Nephron (organoid): ENCODE data around the gene CNGA3.

ENCODE experiments used
- H3K27ac Mint-ChIP-seq, 3 experiments: 2 replicates each; pipeline ENCODE4 v1.8.0; 2020; ENCODE audit warnings: mixed read lengths in 3 of 3, mild to moderate bottlenecking in 2 of 3, moderate library complexity in 1 of 3
- H3K27me3 Mint-ChIP-seq: 2 replicates; pipeline ENCODE4 v1.8.0; 2021; ENCODE audit warnings: low read depth, mild to moderate bottlenecking, moderate library complexity, mixed read lengths
- H3K36me3 Mint-ChIP-seq: 2 replicates; pipeline ENCODE4 v1.8.0; 2020; ENCODE audit warnings: low read depth, mixed read lengths
- H3K4me1 Mint-ChIP-seq: 2 replicates; pipeline ENCODE4 v1.8.0; 2020; ENCODE audit warnings: mixed read lengths
- H3K4me3 Mint-ChIP-seq, 3 experiments: 2 replicates each; pipeline ENCODE4 v1.8.0; 2020; ENCODE audit warnings: mild to moderate bottlenecking in 3 of 3, mixed read lengths in 3 of 3, moderate library complexity in 2 of 3
- H3K9me3 Mint-ChIP-seq: 2 replicates; pipeline ENCODE4 v1.8.0; 2020; ENCODE audit warnings: mixed read lengths
- CTCF ChIP-seq, 3 experiments: fragments of 200-600 bp; sonication (generic); IDR thresholded peaks; one replicate each; pipeline ENCODE4 v1.5.0; 2021; ENCODE audit warnings: antibody characterized with exemption in 3 of 3; ENCODE audit not compliant: unreplicated experiment in 3 of 3

Gene CNGA3

GRCh38 chr2:98311090-98311489 lies 35.2 kb upstream of the CNGA3 start:
- no peak for TF ChIP-seq CTCF (IDR thresholded peaks at IDR 0.05; ENCODE audit: unreplicated experiment in 3 of 3)
- no peak overlapping the region for H3K27ac Mint-ChIP-seq
- no peak overlapping the region for H3K4me3 Mint-ChIP-seq
- H3K9me3 Mint-ChIP-seq, result peaks cover 2% of the 10 kb centered on the region
- H3K4me1 Mint-ChIP-seq, result no peaks in the 10 kb centered on the region
- H3K36me3 Mint-ChIP-seq, result no peaks in the 10 kb centered on the region
- peaks cover 20% of the 10 kb centered on the region for H3K27me3 Mint-ChIP-seq

GRCh38 chr2:98311771-98312545 lies 34.3 kb upstream of the CNGA3 start:
- peaks cover 19% of the 10 kb centered on the region for H3K27me3 Mint-ChIP-seq
- H3K36me3 Mint-ChIP-seq, result no peaks in the 10 kb centered on the region
- no peak overlapping the region for H3K27ac Mint-ChIP-seq
- no peak for TF ChIP-seq CTCF (IDR thresholded peaks at IDR 0.05; ENCODE audit: unreplicated experiment in 3 of 3)
- H3K9me3 Mint-ChIP-seq, result peaks cover 2% of the 10 kb centered on the region
- H3K4me1 Mint-ChIP-seq, result no peaks in the 10 kb centered on the region
- no peak overlapping the region for H3K4me3 Mint-ChIP-seq

GRCh38 chr2:98313492-98314250 lies 32.6 kb upstream of the CNGA3 start:
- peaks cover 11% of the 10 kb centered on the region for H3K27me3 Mint-ChIP-seq
- H3K4me3 Mint-ChIP-seq, result no peak overlapping the region
- no peaks in the 10 kb centered on the region for H3K36me3 Mint-ChIP-seq

GRCh38 chr2:98314251-98314650 lies 32.0 kb upstream of the CNGA3 start:
- H3K27ac Mint-ChIP-seq, result no peak overlapping the region
- no peaks in the 10 kb centered on the region for H3K4me1 Mint-ChIP-seq
- H3K9me3 Mint-ChIP-seq, result peaks cover 12% of the 10 kb centered on the region
- H3K27me3 Mint-ChIP-seq, result peaks cover 11% of the 10 kb centered on the region
- no peak overlapping the region for H3K4me3 Mint-ChIP-seq
- no peak for TF ChIP-seq CTCF (IDR thresholded peaks at IDR 0.05; ENCODE audit: unreplicated experiment in 3 of 3)
- no peaks in the 10 kb centered on the region for H3K36me3 Mint-ChIP-seq

More at GRCh38 chr2:98313492-98314250, 32.6 kb upstream of the CNGA3 start:
- peaks cover 9% of the 10 kb centered on the region for H3K9me3 Mint-ChIP-seq
- H3K27ac Mint-ChIP-seq, result no peak overlapping the region
- H3K4me1 Mint-ChIP-seq, result no peaks in the 10 kb centered on the region
- TF ChIP-seq CTCF (IDR thresholded peaks at IDR 0.05; ENCODE audit: unreplicated experiment in 3 of 3), result no peak

GRCh38 chr2:98315957-98316356 lies 30.3 kb upstream of the CNGA3 start:
- TF ChIP-seq CTCF (IDR thresholded peaks at IDR 0.05; ENCODE audit: unreplicated experiment in 3 of 3), result no peak
- no peak overlapping the region for H3K4me3 Mint-ChIP-seq
- peaks cover 25% of the 10 kb centered on the region for H3K9me3 Mint-ChIP-seq

More at GRCh38 chr2:98315957-98316356, 30.3 kb upstream of the CNGA3 start:
- H3K27ac Mint-ChIP-seq, result no peak overlapping the region
- H3K4me1 Mint-ChIP-seq, result no peaks in the 10 kb centered on the region
- peaks cover under 1% of the 10 kb centered on the region for H3K27me3 Mint-ChIP-seq
- peaks cover 6% of the 10 kb centered on the region for H3K36me3 Mint-ChIP-seq
